ENCODE data around the gene MTFP1. TPM values are rescaled to one million over a fixed set of nuclear protein-coding genes. Genes with fewer than 3 reads are reported as not detected.

Gene MTFP1
- total and polyA plus RNA-seq, 2 of the 4 experiments (the other 2 are of a cell fraction) = 7.3 to 7.7 TPM

DNA sequence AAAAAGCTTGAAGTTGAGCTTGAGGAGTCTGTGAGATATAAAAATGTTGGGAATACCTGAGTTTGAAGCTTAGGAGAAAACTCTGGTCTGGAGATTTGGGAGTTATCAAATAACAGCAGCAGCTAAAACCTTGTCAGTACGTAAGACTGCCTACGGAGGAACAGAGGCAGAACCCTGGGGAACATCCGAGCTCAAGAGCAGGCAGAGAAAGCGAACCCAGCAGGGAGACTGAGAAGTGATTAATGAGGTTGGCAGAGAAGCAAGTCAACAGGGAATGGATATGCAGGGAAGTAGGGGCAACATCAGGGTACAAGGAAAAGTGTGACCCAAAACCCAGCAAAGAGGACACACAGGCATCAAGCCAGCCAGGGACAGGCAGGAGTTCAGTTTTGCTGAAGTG, 12.6 kb upstream of the MTFP1 start:
- intact Hi-C loops (cut with micrococcal nuclease) (no loop called here), in situ Hi-C loops (cut with MboI; ENCODE audit: low sequenced_read_pairs) (no loop called here), dilution Hi-C loops (cut with HindIII; ENCODE audit: low sequenced_read_pairs, unreplicated experiment) (no loop called here)
- Histone ChIP-seq H3K4me3 (ENCODE audit: insufficient read depth, low read depth, low read length) (no peak overlapping the region), H3K4me1 (ENCODE audit: control insufficient read depth, insufficient read depth, low read length) (peaks cover 8% of the 10 kb centered on the region), H3K9me3 (ENCODE audit: control insufficient read depth, insufficient read depth, low read length) (no peaks in the 10 kb centered on the region), H4K20me1 (ENCODE audit: insufficient read depth, low read length) (no peaks in the 10 kb centered on the region; the same call in 1 of the 2 replicates), H2AFZ (replicated peaks; ENCODE audit: low read length, poor library complexity) (no peak overlapping the region), H3K27ac (ENCODE audit: insufficient read depth, low read length) (no peak overlapping the region), H2BK15ac (ENCODE audit: low read depth, low read length) (no peak overlapping the region), H2AK9ac (replicated peaks; ENCODE audit: low read depth, low read length, poor library complexity) (no peak overlapping the region), H3K56ac (ENCODE audit: extremely low read depth, insufficient read depth, low read length) (no peak overlapping the region), H4K5ac (ENCODE audit: low read depth, low read length) (no peak overlapping the region), H4K8ac (ENCODE audit: low read depth in 2 of 2, low read length in 2 of 2) (no peak overlapping the region), H3K9ac (ENCODE audit: low read depth, low read length) (no peak overlapping the region), H2BK120ac (ENCODE audit: low read depth, low read length) (no peak overlapping the region), H2BK20ac (ENCODE audit: low read depth, low read length) (no peak overlapping the region), H3K36me3 (ENCODE audit: control insufficient read depth, insufficient read depth, low read length) (peaks cover 58% of the 10 kb centered on the region), H3K4me2 (ENCODE audit: low read depth, low read length) (no peak overlapping the region), H3K79me1 (ENCODE audit: low read depth in 1 of 2, low read length in 2 of 2) (peaks cover 18 to 38% of the 10 kb centered on the region in 2 experiments), H3K23ac (ENCODE audit: low read depth, low read length) (no peak overlapping the region), H4K91ac (ENCODE audit: insufficient read depth, low read depth, low read length) (no peak overlapping the region), H3K14ac (replicated peaks; ENCODE audit: low read depth, low read length) (no peak overlapping the region), H3K27me3 (ENCODE audit: control insufficient read depth, insufficient read depth, low read length) (no peaks in the 10 kb centered on the region), H2AK5ac (ENCODE audit: low read depth, low read length) (no peak overlapping the region), H2BK5ac (ENCODE audit: low read depth, low read length, poor library complexity, severe bottlenecking) (no peak overlapping the region), H3K9me1 (ENCODE audit: insufficient read depth, low read length) (peaks cover 11% of the 10 kb centered on the region), H3K4ac (ENCODE audit: low read depth, low read length) (no peak overlapping the region), H3K18ac (ENCODE audit: low read depth, low read length) (no peak overlapping the region)
- TF ChIP-seq RAD21 (IDR thresholded peaks at IDR 0.05; ENCODE audit: low read length) = no peak
- TF ChIP-seq, protein P1, sequence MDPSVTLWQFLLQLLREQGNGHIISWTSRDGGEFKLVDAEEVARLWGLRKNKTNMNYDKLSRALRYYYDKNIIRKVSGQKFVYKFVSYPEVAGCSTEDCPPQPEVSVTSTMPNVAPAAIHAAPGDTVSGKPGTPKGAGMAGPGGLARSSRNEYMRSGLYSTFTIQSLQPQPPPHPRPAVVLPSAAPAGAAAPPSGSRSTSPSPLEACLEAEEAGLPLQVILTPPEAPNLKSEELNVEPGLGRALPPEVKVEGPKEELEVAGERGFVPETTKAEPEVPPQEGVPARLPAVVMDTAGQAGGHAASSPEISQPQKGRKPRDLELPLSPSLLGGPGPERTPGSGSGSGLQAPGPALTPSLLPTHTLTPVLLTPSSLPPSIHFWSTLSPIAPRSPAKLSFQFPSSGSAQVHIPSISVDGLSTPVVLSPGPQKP (IDR thresholded peaks at IDR 0.05; ENCODE audit: borderline replicate concordance, low read depth, low read length) = no peak
- no peak for TF ChIP-seq CEBPB (IDR thresholded peaks at IDR 0.05; ENCODE audit: low read depth, low read length)
- TF ChIP-seq RCOR1 (IDR thresholded peaks at IDR 0.05; ENCODE audit: insufficient replicate concordance, low read length) = no peak
- no peak for TF ChIP-seq MXI1 (IDR thresholded peaks at IDR 0.05; ENCODE audit: borderline replicate concordance, low read depth, low read length)
- TF ChIP-seq BHLHE40 (IDR thresholded peaks at IDR 0.05; ENCODE audit: low read depth, low read length) = no peak
- no peak for TF ChIP-seq RFX5 (IDR thresholded peaks at IDR 0.05; ENCODE audit: low read depth, low read length)
- TF ChIP-seq NFE2L2 (IDR thresholded peaks at IDR 0.05; ENCODE audit: low read depth, low read length) = no peak
- TF ChIP-seq, protein P2, sequence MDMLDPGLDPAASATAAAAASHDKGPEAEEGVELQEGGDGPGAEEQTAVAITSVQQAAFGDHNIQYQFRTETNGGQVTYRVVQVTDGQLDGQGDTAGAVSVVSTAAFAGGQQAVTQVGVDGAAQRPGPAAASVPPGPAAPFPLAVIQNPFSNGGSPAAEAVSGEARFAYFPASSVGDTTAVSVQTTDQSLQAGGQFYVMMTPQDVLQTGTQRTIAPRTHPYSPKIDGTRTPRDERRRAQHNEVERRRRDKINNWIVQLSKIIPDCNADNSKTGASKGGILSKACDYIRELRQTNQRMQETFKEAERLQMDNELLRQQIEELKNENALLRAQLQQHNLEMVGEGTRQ (IDR thresholded peaks at IDR 0.05; ENCODE audit: low read depth, low read length) = no peak
- no peak for TF ChIP-seq CHD1 (IDR thresholded peaks at IDR 0.05; ENCODE audit: low read depth, low read length)
- TF ChIP-seq MAFK (IDR thresholded peaks at IDR 0.05; ENCODE audit: low read depth, low read length) = no peak
- ChIA-PET POLR2A (ENCODE audit: unreplicated experiment) (interaction anchor here (0.6 kb wide), 1 partner anchor 38 kb away, joined by 3 read pairs; no protein-coding TSS in a partner anchor), CTCF (interaction anchor here (0.9 kb wide), 1 partner anchor 9 kb away, joined by 9 read pairs; no protein-coding TSS in a partner anchor)
- no peak for ATAC-seq (ENCODE audit: low read depth)
- no peak for DNase-seq
- 79% methylated on average over 4 of the region's 4 CpGs; no CpG with 5 or more reads in 1 of the 2 experiments for WGBS, 2 experiments (ENCODE audit: extremely low coverage in 2 of 2, insufficient read length in 1 of 2)
- no TSS peak for BruUV-seq (replicated peaks)
